ENCODE measurements around the gene MAP2K5. TPM values are rescaled to one million over a fixed set of nuclear protein-coding genes. Genes with fewer than 3 reads are reported as not detected.

MAP2K5 gene
- total RNA-seq, 1 donor from 2014 or later = 25.5 TPM

DNA sequence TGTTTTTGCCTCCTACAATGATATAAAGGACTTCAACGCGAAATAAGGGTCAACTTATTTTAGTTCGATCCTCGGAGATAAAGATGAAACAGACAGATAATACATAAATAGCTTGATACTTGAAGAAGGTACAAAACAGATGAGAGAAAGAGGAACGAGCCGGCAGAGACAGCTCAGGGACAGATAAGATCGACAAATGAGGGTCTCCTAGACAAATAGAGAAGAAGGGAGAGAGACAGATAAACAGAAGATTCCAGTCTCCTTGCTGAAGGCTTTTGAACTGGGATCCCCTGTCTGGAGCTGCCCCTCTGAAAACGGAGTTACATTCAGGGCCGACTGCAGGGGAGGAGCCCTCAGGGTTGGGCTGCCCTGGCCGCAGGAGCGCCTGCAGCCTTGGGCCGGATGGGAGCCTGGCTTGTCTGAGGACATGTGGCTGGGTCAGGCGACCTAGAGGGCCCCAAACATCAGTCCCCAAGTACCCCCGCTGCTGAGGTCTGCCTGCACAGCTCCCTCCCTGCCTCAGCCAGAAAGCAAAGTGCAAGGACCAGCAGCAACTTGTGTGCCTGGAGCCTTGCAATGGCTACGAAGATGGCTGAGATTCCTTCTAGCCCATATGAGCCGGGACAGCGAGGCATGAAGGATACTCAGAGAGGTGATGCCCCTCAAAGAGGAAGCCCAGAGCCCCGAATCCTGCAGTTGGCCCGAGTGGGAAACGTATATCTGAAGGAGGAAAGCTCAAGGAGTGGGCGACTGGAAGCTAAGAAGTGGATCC is 281.9 kb downstream of the MAP2K5 start:
- H3K27me3 ChIP-seq (ENCODE audit: low read depth) = peaks cover 100% of the 10 kb centered on the region
- intact Hi-C loops (cut with DNase I) = no loop called here
- TF ChIP-seq, protein P1, sequence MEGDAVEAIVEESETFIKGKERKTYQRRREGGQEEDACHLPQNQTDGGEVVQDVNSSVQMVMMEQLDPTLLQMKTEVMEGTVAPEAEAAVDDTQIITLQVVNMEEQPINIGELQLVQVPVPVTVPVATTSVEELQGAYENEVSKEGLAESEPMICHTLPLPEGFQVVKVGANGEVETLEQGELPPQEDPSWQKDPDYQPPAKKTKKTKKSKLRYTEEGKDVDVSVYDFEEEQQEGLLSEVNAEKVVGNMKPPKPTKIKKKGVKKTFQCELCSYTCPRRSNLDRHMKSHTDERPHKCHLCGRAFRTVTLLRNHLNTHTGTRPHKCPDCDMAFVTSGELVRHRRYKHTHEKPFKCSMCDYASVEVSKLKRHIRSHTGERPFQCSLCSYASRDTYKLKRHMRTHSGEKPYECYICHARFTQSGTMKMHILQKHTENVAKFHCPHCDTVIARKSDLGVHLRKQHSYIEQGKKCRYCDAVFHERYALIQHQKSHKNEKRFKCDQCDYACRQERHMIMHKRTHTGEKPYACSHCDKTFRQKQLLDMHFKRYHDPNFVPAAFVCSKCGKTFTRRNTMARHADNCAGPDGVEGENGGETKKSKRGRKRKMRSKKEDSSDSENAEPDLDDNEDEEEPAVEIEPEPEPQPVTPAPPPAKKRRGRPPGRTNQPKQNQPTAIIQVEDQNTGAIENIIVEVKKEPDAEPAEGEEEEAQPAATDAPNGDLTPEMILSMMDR (IDR thresholded peaks at IDR 0.05) = no peak
- no peaks in the 10 kb centered on the region for H3K36me3 ChIP-seq
- H3K4me3 ChIP-seq = no peak overlapping the region
- H3K9me3 ChIP-seq = no peaks in the 10 kb centered on the region
- ATAC-seq (no peak), DNase-seq (no peak)
- no peak overlapping the region for H3K27ac ChIP-seq
- peaks cover 52% of the 10 kb centered on the region for H3K4me1 ChIP-seq

DNA sequence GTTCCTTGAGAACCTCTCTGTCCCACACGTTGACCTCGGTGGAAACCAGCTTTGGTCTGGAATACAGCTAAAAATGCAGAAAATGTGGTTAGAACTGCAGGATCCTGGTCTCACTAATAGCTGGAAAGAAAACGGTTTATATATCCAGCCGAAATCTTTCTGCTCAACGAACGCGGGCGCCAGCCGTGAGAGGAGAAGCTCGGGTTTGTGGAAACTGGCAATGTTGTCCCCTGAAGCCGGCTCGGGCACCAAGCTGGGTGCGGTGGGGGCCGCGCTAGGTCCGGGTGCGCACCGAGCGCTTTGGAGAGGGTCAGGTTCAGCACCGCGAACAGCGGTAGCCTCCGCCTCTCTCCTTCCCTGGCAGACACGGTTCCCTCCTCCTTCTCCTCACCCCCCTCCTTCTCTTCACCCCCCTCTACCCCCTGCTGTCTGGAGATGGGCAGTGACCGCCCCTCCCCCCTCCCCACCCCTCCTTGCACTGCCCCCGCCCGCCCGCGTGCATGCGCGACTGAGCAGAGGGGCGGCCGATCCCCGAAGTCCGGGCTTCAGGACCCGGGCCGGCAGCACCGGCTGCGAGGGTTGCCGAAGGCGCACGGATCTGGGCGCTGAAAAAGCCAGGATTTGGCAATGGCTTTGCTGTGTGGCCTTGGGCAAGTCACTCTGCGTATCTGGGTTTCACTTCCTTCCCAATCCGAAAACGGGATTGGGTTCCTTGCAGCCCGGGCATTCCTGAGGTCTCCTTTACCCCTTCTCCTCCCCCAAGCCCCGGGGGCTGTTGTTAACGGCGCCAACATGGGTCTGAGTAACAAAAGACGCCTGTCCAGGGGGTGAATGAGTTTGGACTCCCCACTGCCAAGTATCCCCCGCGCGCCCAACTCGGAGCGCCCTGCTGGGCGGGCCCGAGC is 282.7 kb downstream of the MAP2K5 start, which contains the start of gene SKOR1:
Gene SKOR1 (plus strand): TSS at position 534 of the 905 bp plus-strand sequence. CDS start 94 bp downstream, at position 628.
- Histone ChIP-seq H3K27ac (no peak within 1 kb of the TSS), H3K4me1 (peaks cover 54% of the 10 kb centered on the region), H3K36me3 (no peaks in the 10 kb centered on the region), H3K9me3 (no peaks in the 10 kb centered on the region), H3K27me3 (ENCODE audit: low read depth) (peaks cover 100% of the 10 kb centered on the region), H3K4me3 (peak within 1 kb of the TSS; percentile 21)
- TF ChIP-seq, protein P1 (IDR thresholded peaks at IDR 0.05) = no peak
- intact Hi-C loops (cut with DNase I) = no loop called here
- no peak for DNase-seq
- peak; percentile 41 to 44 for ATAC-seq

DNA sequence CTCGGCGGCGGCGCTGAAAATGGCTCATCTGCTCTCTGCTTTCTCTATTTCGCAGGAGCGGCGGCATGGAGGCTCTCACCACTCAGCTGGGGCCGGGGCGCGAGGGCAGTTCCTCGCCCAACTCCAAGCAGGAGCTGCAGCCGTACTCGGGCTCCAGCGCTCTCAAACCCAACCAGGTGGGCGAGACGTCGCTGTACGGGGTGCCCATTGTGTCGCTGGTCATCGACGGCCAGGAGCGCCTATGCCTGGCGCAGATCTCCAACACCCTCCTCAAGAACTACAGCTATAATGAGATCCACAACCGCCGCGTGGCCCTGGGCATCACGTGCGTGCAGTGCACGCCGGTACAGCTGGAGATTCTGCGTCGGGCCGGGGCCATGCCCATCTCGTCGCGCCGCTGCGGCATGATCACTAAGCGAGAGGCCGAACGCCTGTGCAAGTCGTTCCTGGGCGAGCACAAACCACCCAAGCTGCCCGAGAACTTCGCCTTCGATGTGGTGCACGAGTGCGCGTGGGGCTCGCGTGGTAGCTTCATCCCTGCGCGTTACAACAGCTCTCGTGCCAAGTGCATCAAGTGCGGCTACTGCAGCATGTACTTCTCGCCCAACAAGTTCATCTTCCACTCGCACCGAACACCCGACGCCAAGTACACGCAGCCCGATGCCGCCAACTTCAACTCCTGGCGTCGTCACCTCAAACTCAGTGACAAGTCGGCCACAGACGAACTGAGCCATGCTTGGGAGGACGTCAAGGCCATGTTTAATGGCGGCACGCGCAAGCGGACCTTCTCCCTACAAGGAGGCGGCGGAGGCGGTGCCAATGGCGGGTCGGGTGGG is 283.6 kb downstream of the MAP2K5 start:
- TF ChIP-seq, protein P1 (IDR thresholded peaks at IDR 0.05) = no peak
- H3K4me3 ChIP-seq = peak overlapping the region; percentile 21
- no peak for DNase-seq
- peaks cover 100% of the 10 kb centered on the region for H3K27me3 ChIP-seq (ENCODE audit: low read depth)
- no peak for ATAC-seq
- no peaks in the 10 kb centered on the region for H3K9me3 ChIP-seq
- H3K27ac ChIP-seq = no peak overlapping the region
- H3K4me1 ChIP-seq = peaks cover 48% of the 10 kb centered on the region
- H3K36me3 ChIP-seq = no peaks in the 10 kb centered on the region
- intact Hi-C loops (cut with DNase I) = no loop called here

DNA sequence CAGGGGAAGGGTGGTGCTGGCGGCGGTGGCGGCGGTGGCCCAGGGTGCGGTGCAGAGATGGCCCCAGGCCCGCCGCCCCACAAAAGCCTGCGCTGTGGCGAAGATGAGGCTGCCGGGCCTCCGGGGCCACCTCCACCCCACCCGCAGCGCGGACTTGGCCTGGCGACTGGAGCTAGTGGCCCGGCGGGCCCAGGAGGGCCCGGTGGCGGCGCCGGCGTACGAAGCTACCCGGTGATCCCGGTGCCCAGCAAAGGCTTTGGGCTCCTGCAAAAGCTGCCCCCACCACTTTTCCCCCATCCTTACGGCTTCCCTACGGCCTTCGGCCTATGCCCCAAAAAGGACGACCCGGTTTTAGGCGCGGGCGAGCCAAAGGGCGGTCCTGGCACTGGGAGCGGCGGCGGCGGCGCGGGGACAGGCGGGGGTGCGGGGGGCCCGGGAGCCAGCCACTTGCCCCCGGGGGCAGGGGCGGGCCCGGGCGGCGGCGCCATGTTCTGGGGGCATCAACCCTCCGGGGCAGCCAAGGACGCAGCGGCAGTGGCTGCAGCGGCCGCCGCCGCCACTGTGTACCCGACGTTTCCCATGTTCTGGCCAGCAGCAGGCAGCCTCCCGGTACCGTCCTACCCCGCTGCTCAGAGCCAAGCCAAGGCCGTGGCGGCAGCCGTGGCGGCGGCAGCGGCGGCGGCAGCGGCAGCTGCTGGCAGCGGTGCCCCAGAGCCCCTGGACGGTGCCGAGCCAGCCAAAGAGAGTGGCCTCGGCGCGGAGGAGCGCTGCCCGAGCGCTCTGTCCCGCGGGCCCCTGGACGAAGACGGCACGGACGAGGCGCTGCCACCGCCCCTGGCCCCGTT is 284.4 kb downstream of the MAP2K5 start:
- H3K27ac ChIP-seq = no peak overlapping the region
- TF ChIP-seq, protein P1 (IDR thresholded peaks at IDR 0.05) = no peak
- H3K9me3 ChIP-seq = no peaks in the 10 kb centered on the region
- intact Hi-C loops (cut with DNase I) = no loop called here
- peaks cover 100% of the 10 kb centered on the region for H3K27me3 ChIP-seq (ENCODE audit: low read depth)
- DNase-seq = no peak
- peaks cover 48% of the 10 kb centered on the region for H3K4me1 ChIP-seq
- H3K36me3 ChIP-seq = no peaks in the 10 kb centered on the region
- no peak for ATAC-seq
- H3K4me3 ChIP-seq = no peak overlapping the region
